ENCODE data around the gene TFPI. TPM values are rescaled to one million over a fixed set of nuclear protein-coding genes. Genes with fewer than 3 reads are reported as not detected.
"Not testable (repeated sequence)": the region's sequence is repeated elsewhere in the genome, so short reads cannot be mapped to it uniquely, and the experiment has no call there.

The TFPI gene
- total and polyA plus RNA-seq, 2 of the 8 experiments (the other 6 are each of a cell fraction or from before 2014, with no cell fraction given): 2.0 to 7.1 TPM

DNA sequence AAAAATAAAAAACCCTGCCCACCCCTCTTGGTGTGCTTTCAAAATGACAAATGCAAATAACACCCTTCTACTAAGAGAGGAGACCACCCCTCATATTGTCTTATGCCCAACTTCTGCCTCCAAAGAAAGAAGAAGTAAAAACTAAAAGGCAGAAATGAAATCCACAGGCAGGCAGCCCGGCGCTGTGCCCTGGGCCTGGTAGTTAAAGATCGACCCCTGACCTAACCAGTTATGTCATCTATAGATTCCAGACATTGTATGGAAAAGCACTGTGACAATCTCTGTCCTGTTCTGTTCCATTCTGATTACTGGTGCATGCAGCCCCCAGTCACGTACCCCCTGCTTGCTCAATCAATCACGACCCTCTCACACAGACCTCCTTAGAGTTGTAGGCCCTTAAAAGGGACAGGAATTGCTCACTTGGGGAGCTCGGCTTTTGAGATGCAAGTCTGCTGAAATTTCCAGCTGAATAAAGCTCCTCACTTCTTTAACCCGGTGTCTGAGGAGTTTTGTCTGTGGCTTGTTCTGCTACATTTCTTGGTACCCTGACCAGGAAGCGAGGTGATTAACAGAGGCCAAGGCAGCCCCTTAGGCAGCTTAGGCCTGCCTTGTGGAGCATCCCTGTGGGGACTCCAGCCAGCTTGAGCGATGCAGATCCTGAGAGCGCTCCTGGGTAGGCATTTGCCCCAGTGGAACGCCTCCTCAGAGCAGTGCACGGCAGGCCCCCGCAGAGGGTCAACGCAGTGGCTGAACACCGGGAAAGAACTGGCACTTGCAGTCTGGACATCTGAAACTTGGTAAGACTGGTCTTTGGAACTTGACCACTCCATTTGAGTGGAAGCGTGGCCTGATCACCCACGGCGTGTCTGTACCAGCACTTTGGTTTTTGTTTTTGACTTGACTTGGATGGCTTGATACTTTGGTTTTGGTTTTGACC, 43.5 kb downstream of the TFPI start:
- H3K4ac ChIP-seq (replicated peaks; ENCODE audit: insufficient read length, low read depth, low read length); H2BK12ac ChIP-seq (ENCODE audit: low read depth, low read length); H4K5ac ChIP-seq (ENCODE audit: insufficient read length, low read depth, low read length); POLR2A ChIA-PET (ENCODE audit: partially characterized antibody); H3K79me2 ChIP-seq (ENCODE audit: control insufficient read depth in 1 of 2, insufficient read depth in 2 of 2, low read length in 2 of 2); H2BK120ac ChIP-seq (replicated peaks; ENCODE audit: low read depth, low read length); H2BK20ac ChIP-seq (ENCODE audit: low read length); H3K4me3 ChIP-seq (ENCODE audit: extremely low read depth in 1 of 4, insufficient read depth in 2 of 4, low read depth in 3 of 4, low read length in 4 of 4); H3K27ac ChIP-seq (ENCODE audit: low read depth, low read length); H3K36me3 ChIP-seq (ENCODE audit: control insufficient read depth in 2 of 4, insufficient read depth in 4 of 4, low read length in 3 of 4); H2BK15ac ChIP-seq (ENCODE audit: low read length); H4K8ac ChIP-seq (ENCODE audit: extremely low read depth, insufficient read depth, low read length); H3K18ac ChIP-seq (ENCODE audit: extremely low read depth, low read length); H3K9me3 ChIP-seq (ENCODE audit: insufficient read depth in 2 of 2, low read depth in 1 of 2, low read length in 1 of 2); H3K79me1 ChIP-seq (ENCODE audit: low read depth, low read length); H3K9ac ChIP-seq (replicated peaks in 1 of 4; ENCODE audit: extremely low read depth in 1 of 4, low read depth in 3 of 4, low read length in 3 of 4); FAIRE-seq; H3K23me2 ChIP-seq (ENCODE audit: low read depth, low read length); H2AFZ ChIP-seq (ENCODE audit: low read length); H3K56ac ChIP-seq (replicated peaks; ENCODE audit: insufficient read length, low read depth, low read length); H3K27me3 ChIP-seq (replicated peaks in 1 of 4; ENCODE audit: control insufficient read depth in 3 of 4, extremely low read depth in 1 of 4, insufficient read depth in 3 of 4, low read length in 3 of 4); H4K20me1 ChIP-seq (replicated peaks in 1 of 2; ENCODE audit: control insufficient read depth in 1 of 2, insufficient read depth in 2 of 2, low read length in 2 of 2); H4K91ac ChIP-seq (replicated peaks; ENCODE audit: insufficient read length, low read length); H3K23ac ChIP-seq (ENCODE audit: insufficient read length); H3K14ac ChIP-seq (ENCODE audit: insufficient read length): not testable (repeated sequence)
- Histone ChIP-seq H3K4me2 (ENCODE audit: insufficient read depth in 1 of 2, low read depth in 2 of 2, low read length in 2 of 2) (peak overlapping the region; percentile 8 to 16; a peak in 2 of 4 replicates), H3K4me1 (replicated peaks in 1 of 4; ENCODE audit: control insufficient read depth in 3 of 4, insufficient read depth in 4 of 4, low read length in 3 of 4) (peaks cover 2 to 11% (median 9%) of the 10 kb centered on the region in 4 experiments), H2BK5ac (ENCODE audit: low read depth, low read length) (peak overlapping the region; percentile 83; the same call in 1 of the 2 replicates), H2AK5ac (ENCODE audit: low read depth, low read length) (peak overlapping the region; percentile 82; the same call in 1 of the 2 replicates)
- TF ChIP-seq CTBP2 (IDR thresholded peaks at IDR 0.05; ENCODE audit: borderline replicate concordance, insufficient read depth, insufficient read length, low read length) (peak; percentile 71), KDM1A (IDR thresholded peaks at IDR 0.05; ENCODE audit: borderline replicate concordance, low read length) (peak; percentile 51; the same call in 1 of the 2 replicates)
- 49% methylated on average over 18 of the region's 18 CpGs; no CpG with 5 or more reads in 1 of the 2 experiments for WGBS, 2 experiments (ENCODE audit: extremely low coverage in 1 of 2, insufficient coverage in 1 of 2, insufficient read length in 1 of 2, insufficient replicate concordance in 2 of 2, low coverage in 1 of 2, low lambda C conversion rate in 2 of 2, missing lambda C conversion rate in 1 of 2)
- peak; percentile 29 to 61 for DNase-seq (ENCODE audit: low read depth in 1 of 2, low spot score in 2 of 2)
- CTCF ChIA-PET (ENCODE audit: partially characterized antibody): interaction anchor here (0.8 to 4.1 kb wide), 2 partner anchors 11 to 29 kb away, joined by 6 to 16 read pairs; no protein-coding TSS in a partner anchor
